Right atrium auricular region (tissue), 2 donors: ENCODE data around the gene SP7. TPM values are rescaled to one million over a fixed set of nuclear protein-coding genes. Genes with fewer than 3 reads are reported as not detected.

Source experiments
- DNase-seq: peaks from one replicate; pipeline ENCODE4 v3.0.0-alpha.2; 2019; ENCODE audit warnings: low spot score
- H3K27ac ChIP-seq, 2 donors: fragments of 200-600 bp; sonication (generic); 1 replicate in 1 of 2; 2 replicates in 1 of 2; pipeline ENCODE4 v1.5.1; 2016 to 2019
- H3K27me3 ChIP-seq, 2 donors: fragments of 200-600 bp; sonication (generic); one replicate each; pipeline versions ENCODE4 v1.5.1 to v1.6.0; 2017 to 2019
- H3K36me3 ChIP-seq: fragments of 200-600 bp; sonication (generic); one replicate; pipeline ENCODE4 v1.5.1; 2016
- H3K4me1 ChIP-seq, 2 donors: fragments of 200-600 bp; sonication (generic); one replicate each; pipeline versions ENCODE4 v1.5.1 to v1.6.0; 2017 to 2019
- H3K4me3 ChIP-seq, 2 donors: fragments of 200-600 bp; sonication (generic); 1 replicate in 1 of 2; 2 replicates in 1 of 2; pipeline ENCODE4 v1.5.1; 2017 to 2019; ENCODE audit warnings: mild to moderate bottlenecking in 1 of 2, moderate library complexity in 1 of 2
- H3K9me3 ChIP-seq, 2 donors: fragments of 200-600 bp; sonication (generic); one replicate each; pipeline ENCODE4 v1.5.1; 2019
- total RNA-seq, 2 donors: library from RNA; depleted of rRNA; stranded (reverse); fragments of >200 nt; gene quantifications; one replicate each; pipeline ENCODE4 v1.1.0, GENCODE V29; 2016
- TF ChIP-seq, protein P1 (sequence below), 2 donors: fragments of 200-600 bp; sonication (generic); IDR thresholded peaks; one replicate each; pipeline ENCODE4 v1.5.1; 2019; ENCODE audit warnings: antibody characterized with exemption in 2 of 2

SP7 gene
- total RNA-seq, 2 donors from 2014 or later = not detected

DNA sequence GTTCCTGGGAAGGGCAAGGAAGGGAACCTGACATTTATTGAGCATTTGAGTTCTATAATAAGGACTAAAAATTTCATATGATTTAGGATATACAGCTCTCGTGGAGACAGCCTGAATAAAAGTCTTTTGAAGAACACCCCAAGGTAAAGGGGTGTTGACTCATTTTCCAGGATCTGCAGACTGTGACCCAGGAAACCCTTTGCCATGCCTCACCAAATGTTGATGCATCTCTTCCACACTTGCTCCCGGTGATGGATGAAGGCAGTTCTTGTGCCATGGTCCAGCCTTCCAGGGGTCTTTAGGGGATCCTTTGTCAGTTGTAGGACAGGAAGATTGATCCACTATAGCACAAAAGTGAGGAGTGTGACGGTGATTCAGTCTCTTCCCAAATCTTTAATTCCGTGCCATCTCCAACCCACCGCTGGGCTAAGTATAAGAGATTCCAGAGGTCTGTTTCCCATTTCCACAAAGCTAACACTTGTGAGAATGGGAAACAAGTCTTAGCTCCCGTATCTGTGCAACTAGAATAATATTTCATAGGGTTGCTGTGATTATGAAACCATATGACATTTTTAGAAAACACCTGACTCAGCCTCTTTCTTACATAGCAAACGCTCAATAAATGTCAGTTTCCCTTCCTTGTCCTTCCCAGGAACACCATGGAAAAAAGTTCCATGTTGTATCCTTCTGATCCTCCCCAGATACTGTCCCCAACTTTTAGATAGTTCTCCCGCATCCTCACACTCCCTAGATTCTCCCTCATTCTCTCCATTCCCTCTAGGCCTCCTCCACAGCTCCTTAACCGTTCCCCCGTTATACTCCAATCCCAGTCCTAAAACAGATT, 15.6 kb downstream of the SP7 start:
- Histone ChIP-seq H3K36me3 (peaks cover 25% of the 10 kb centered on the region), H3K4me3 (peak overlapping the region; percentile 62 to 67), H3K9me3 (no peaks in the 10 kb centered on the region), H3K27me3 (no peaks in the 10 kb centered on the region), H3K27ac (peak overlapping the region; percentile 92 to 95), H3K4me1 (peaks cover 0 to 32% of the 10 kb centered on the region in 2 donors)
- TF ChIP-seq, protein P1, sequence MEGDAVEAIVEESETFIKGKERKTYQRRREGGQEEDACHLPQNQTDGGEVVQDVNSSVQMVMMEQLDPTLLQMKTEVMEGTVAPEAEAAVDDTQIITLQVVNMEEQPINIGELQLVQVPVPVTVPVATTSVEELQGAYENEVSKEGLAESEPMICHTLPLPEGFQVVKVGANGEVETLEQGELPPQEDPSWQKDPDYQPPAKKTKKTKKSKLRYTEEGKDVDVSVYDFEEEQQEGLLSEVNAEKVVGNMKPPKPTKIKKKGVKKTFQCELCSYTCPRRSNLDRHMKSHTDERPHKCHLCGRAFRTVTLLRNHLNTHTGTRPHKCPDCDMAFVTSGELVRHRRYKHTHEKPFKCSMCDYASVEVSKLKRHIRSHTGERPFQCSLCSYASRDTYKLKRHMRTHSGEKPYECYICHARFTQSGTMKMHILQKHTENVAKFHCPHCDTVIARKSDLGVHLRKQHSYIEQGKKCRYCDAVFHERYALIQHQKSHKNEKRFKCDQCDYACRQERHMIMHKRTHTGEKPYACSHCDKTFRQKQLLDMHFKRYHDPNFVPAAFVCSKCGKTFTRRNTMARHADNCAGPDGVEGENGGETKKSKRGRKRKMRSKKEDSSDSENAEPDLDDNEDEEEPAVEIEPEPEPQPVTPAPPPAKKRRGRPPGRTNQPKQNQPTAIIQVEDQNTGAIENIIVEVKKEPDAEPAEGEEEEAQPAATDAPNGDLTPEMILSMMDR (IDR thresholded peaks at IDR 0.05) = no peak
- DNase-seq = no peak

DNA sequence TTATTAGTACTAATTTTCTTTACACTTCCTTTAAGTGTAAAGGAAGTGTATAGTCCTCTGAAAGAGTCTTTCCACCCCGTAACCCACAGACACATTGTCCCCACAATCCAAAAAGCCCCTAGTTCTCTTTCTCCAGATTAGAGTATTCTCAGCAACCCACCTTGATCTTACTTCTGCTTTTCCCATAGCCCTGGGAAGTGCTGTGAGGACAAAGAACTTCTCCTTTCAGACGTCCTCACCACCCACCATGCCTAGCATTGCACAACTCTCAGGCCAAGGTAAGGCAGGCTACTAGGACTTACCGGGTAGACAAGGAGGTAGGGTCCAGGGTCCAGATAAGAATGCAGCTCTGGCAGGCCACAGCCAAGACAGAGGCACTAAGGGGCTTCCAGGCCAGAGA, 22.2 kb downstream of the SP7 start:
- TF ChIP-seq, protein P1 (IDR thresholded peaks at IDR 0.05) = no peak
- H3K4me3 ChIP-seq = no peak overlapping the region
- peaks cover 51% of the 10 kb centered on the region for H3K36me3 ChIP-seq
- no peaks in the 10 kb centered on the region for H3K4me1 ChIP-seq
- no peaks in the 10 kb centered on the region for H3K9me3 ChIP-seq
- H3K27ac ChIP-seq = no peak overlapping the region
- no peaks in the 10 kb centered on the region for H3K27me3 ChIP-seq
- DNase-seq = no peak

DNA sequence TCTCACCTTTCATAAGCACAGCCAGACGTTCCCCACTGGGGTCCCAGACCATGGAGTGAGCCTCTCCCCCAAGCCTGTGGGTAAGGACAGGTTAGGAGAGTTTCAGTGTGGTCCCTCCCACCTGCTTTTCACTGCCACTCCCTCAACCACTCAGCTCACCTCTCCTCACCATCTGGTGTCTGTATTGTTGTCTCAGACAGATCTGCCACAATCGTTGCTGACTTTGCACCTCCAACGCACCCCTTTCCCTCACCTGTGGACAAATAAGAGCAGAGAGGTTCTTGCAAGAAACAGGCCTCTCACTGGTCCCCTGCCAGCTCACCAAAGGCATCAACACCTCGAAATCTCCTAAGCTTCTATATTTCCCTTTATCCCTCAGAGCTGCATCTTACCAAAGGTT, 27.9 kb downstream of the SP7 start:
- Histone ChIP-seq H3K27me3 (no peaks in the 10 kb centered on the region), H3K27ac (no peak overlapping the region), H3K36me3 (peaks cover 48% of the 10 kb centered on the region), H3K4me1 (no peaks in the 10 kb centered on the region), H3K4me3 (no peak overlapping the region), H3K9me3 (no peaks in the 10 kb centered on the region)
- no peak for DNase-seq
- TF ChIP-seq, protein P1 (IDR thresholded peaks at IDR 0.05) = no peak

DNA sequence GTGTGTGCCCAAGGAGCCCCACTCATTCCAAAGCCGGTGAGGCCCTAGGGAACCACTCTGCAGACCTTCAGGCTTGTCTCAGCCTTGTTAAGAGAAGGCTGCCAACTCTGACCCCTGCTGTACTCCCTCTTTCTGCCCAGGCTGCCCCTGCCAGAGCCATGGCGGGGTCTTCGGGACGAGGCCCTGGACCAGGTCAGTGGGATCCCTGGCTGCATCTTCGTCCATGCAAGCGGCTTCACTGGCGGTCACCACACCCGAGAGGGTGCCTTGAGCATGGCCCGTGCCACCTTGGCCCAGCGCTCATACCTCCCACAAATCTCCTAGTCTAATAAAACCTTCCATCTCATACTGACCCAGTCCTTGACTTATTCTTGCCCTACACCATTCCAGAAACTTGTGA, 29.3 kb downstream of the SP7 start:
- no peak for DNase-seq
- H3K36me3 ChIP-seq = peaks cover 48% of the 10 kb centered on the region
- TF ChIP-seq, protein P1 (IDR thresholded peaks at IDR 0.05) = no peak

DNA sequence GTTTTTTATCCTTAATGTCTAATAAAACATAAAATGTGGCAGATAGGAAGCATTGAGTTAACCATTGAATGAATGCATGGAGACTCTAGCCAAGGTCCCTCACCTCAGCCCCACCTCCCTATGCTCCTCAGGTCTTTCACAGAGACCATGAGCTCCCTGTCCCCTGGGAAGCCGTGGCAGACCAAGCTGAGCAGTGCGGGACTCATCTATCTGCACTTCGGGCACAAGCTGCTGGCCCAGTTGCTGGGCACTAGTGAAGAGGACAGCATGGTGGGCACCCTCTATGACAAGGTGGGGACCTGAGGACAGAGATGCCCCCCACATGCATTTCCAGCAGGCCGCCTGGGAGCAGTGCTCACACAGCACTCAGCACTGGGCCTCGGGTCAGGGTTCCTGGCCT, 33.3 kb downstream of the SP7 start:
- H3K36me3 ChIP-seq = peaks cover 36% of the 10 kb centered on the region
- H3K4me1 ChIP-seq = peaks cover 0 to 32% of the 10 kb centered on the region in 2 donors
- no peak for DNase-seq
- H3K27ac ChIP-seq = no peak overlapping the region
- TF ChIP-seq, protein P1 (IDR thresholded peaks at IDR 0.05) = no peak
- H3K4me3 ChIP-seq = no peak overlapping the region
- H3K9me3 ChIP-seq = no peaks in the 10 kb centered on the region
- no peaks in the 10 kb centered on the region for H3K27me3 ChIP-seq

More for the DNA sequence above, 29.3 kb downstream of the SP7 start:
- H3K27ac ChIP-seq = no peak overlapping the region
- H3K4me3 ChIP-seq = no peak overlapping the region
- no peaks in the 10 kb centered on the region for H3K9me3 ChIP-seq
- peaks cover 0 to 5% of the 10 kb centered on the region in 2 donors for H3K4me1 ChIP-seq
- H3K27me3 ChIP-seq = no peaks in the 10 kb centered on the region
